H9 (cell line): ENCODE results near the gene COPS8. TPM values are rescaled to one million over a fixed set of nuclear protein-coding genes. Genes with fewer than 3 reads are reported as not detected.

ENCODE experiments used
- DNase-seq: peaks from one replicate; pipeline ENCODE4 v3.0.0-alpha.2; 2017
- H2AFZ ChIP-seq: one replicate; pipeline ENCODE4 v1.6.1; 2013; ENCODE audit warnings: mild to moderate bottlenecking, low read length, control low read depth, moderate library complexity
- H2AK5ac ChIP-seq: 2 replicates; pipeline ENCODE4 v1.6.1; 2013; ENCODE audit warnings: low read length, control low read depth, mixed read lengths; ENCODE audit not compliant: insufficient read length
- H2BK120ac ChIP-seq: one replicate; pipeline ENCODE4 v1.6.1; 2013; ENCODE audit warnings: low read depth, mild to moderate bottlenecking, low read length, control low read depth, inconsistent platforms; ENCODE audit not compliant: poor library complexity, severe bottlenecking
- H2BK12ac ChIP-seq: 2 replicates; pipeline ENCODE4 v1.6.1; 2013; ENCODE audit warnings: low read length, control low read depth, mixed read lengths, low read depth; ENCODE audit not compliant: insufficient read length
- H2BK15ac ChIP-seq: 2 replicates; pipeline ENCODE4 v1.6.1; 2013; ENCODE audit warnings: low read depth, low read length, control low read depth
- H2BK20ac ChIP-seq: one replicate; pipeline ENCODE4 v1.6.1; 2013; ENCODE audit warnings: low read depth, mild to moderate bottlenecking, low read length, control low read depth, inconsistent platforms; ENCODE audit not compliant: poor library complexity, severe bottlenecking
- H2BK5ac ChIP-seq: 2 replicates; pipeline ENCODE4 v1.6.1; 2013; ENCODE audit warnings: low read length, control low read depth, mixed read lengths; ENCODE audit not compliant: insufficient read length
- H3K14ac ChIP-seq: 2 replicates; pipeline ENCODE4 v1.6.1; 2013; ENCODE audit warnings: low read length, control low read depth; ENCODE audit not compliant: insufficient read depth
- H3K18ac ChIP-seq: 2 replicates; pipeline ENCODE4 v1.6.1; 2013; ENCODE audit warnings: low read depth, mild to moderate bottlenecking, mixed read lengths, low read length, control low read depth; ENCODE audit not compliant: insufficient read length
- H3K23ac ChIP-seq: 2 replicates; pipeline ENCODE4 v1.6.1; 2013; ENCODE audit warnings: low read length, control low read depth, mixed read lengths, low read depth; ENCODE audit not compliant: insufficient read length
- H3K23me2 ChIP-seq: 2 replicates; pipeline ENCODE4 v1.6.1; 2013; ENCODE audit warnings: low read depth, mild to moderate bottlenecking, mixed read lengths, low read length, control low read depth; ENCODE audit not compliant: insufficient read length, poor library complexity, severe bottlenecking
- H3K27ac ChIP-seq: 2 replicates; pipeline ENCODE4 v1.5.1; 2013; ENCODE audit warnings: low read length, control low read depth, mixed read lengths, low read depth; ENCODE audit not compliant: insufficient read length
- H3K27me3 ChIP-seq: 2 replicates; pipeline ENCODE4 v1.6.1; 2013; ENCODE audit warnings: low read length, control low read depth, inconsistent platforms; ENCODE audit not compliant: insufficient read depth
- H3K4ac ChIP-seq: 2 replicates; pipeline ENCODE4 v1.6.1; 2013; ENCODE audit warnings: low read depth, mild to moderate bottlenecking, control low read depth, inconsistent platforms, low read length, moderate library complexity
- H3K4me1 ChIP-seq: 2 replicates; pipeline ENCODE4 v1.6.1; 2013; ENCODE audit warnings: low read length, control low read depth, inconsistent platforms; ENCODE audit not compliant: insufficient read depth
- H3K4me2 ChIP-seq: 2 replicates; pipeline ENCODE4 v1.6.1; 2013; ENCODE audit warnings: low read length, control low read depth, mixed read lengths; ENCODE audit not compliant: insufficient read length, insufficient read depth
- H3K56ac ChIP-seq: 2 replicates; pipeline ENCODE4 v1.6.1; 2013; ENCODE audit warnings: low read depth, mild to moderate bottlenecking, mixed read lengths, low read length, control low read depth; ENCODE audit not compliant: insufficient read length
- H3K79me1 ChIP-seq: 2 replicates; pipeline ENCODE4 v1.6.1; 2013; ENCODE audit warnings: low read depth, mild to moderate bottlenecking, moderate library complexity, low read length, control low read depth, inconsistent platforms; ENCODE audit not compliant: insufficient read depth, poor library complexity, severe bottlenecking
- H3K79me2 ChIP-seq: 2 replicates; pipeline ENCODE4 v1.6.1; 2013; ENCODE audit warnings: low read length, control low read depth, inconsistent platforms; ENCODE audit not compliant: insufficient read depth
- H3K9ac ChIP-seq: 2 replicates; pipeline ENCODE4 v1.6.1; 2013; ENCODE audit warnings: low read length, control low read depth, mixed read lengths; ENCODE audit not compliant: insufficient read length; ENCODE audit errors: extremely low read depth
- H3K9me3 ChIP-seq: one replicate; pipeline ENCODE4 v1.6.1; 2013; ENCODE audit warnings: low read depth, low read length, inconsistent platforms; ENCODE audit not compliant: control insufficient read depth
- H3T11ph ChIP-seq: one replicate; pipeline ENCODE4 v1.6.1; 2013; ENCODE audit warnings: mild to moderate bottlenecking, low read length, control low read depth, inconsistent platforms
- H4K20me1 ChIP-seq: one replicate; pipeline ENCODE4 v1.6.1; 2013; ENCODE audit not compliant: control insufficient read depth, insufficient read length, insufficient read depth
- H4K5ac ChIP-seq: 2 replicates; pipeline ENCODE4 v1.6.1; 2013; ENCODE audit warnings: low read depth, mild to moderate bottlenecking, mixed read lengths, low read length, control low read depth; ENCODE audit not compliant: insufficient read length
- H4K8ac ChIP-seq: replicated peaks from 2 replicates; pipeline ENCODE4 v1.6.1; 2013; ENCODE audit warnings: low read length, control low read depth, mixed read lengths, low read depth; ENCODE audit not compliant: insufficient read length
- H4K91ac ChIP-seq: 2 replicates; pipeline ENCODE4 v1.6.1; 2013; ENCODE audit warnings: low read depth, mild to moderate bottlenecking, moderate library complexity, mixed read lengths, low read length, control low read depth; ENCODE audit not compliant: insufficient read length
- H3K27ac Mint-ChIP-seq, 3 experiments: 2 replicates in 2 of 3; 3 replicates in 1 of 3; pipeline ENCODE4 v1.8.0; 2020 to 2021; ENCODE audit warnings: mixed read lengths in 3 of 3, mild to moderate bottlenecking in 1 of 3, moderate library complexity in 1 of 3
- H3K27me3 Mint-ChIP-seq: 2 replicates; pipeline ENCODE4 v1.8.0; 2021; ENCODE audit warnings: low read depth, mild to moderate bottlenecking, moderate library complexity, mixed read lengths
- H3K36me3 Mint-ChIP-seq, 3 experiments: 2 replicates in 2 of 3; 3 replicates in 1 of 3; pipeline ENCODE4 v1.8.0; 2020 to 2021; ENCODE audit warnings: low read depth in 3 of 3, mixed read lengths in 3 of 3; ENCODE audit not compliant: insufficient read depth in 1 of 3
- H3K4me1 Mint-ChIP-seq, 2 experiments: 2 replicates each; pipeline ENCODE4 v1.8.0; 2020; ENCODE audit warnings: mixed read lengths in 2 of 2
- H3K4me3 Mint-ChIP-seq, 2 experiments: 2 replicates in 1 of 2; 3 replicates in 1 of 2; pipeline ENCODE4 v1.8.0; 2020 to 2021; ENCODE audit warnings: mild to moderate bottlenecking in 2 of 2, mixed read lengths in 2 of 2, moderate library complexity in 1 of 2
- H3K9me3 Mint-ChIP-seq, 2 experiments: 2 replicates in 1 of 2; 3 replicates in 1 of 2; pipeline ENCODE4 v1.8.0; 2020; ENCODE audit warnings: mild to moderate bottlenecking in 2 of 2, mixed read lengths in 2 of 2, moderate library complexity in 1 of 2
- WGBS: extraction: QIAGEN DNeasy Blood & Tissue Kit; methylation state at CpG from one replicate; pipeline ENCODE4 v1.1.7; 2013; ENCODE audit warnings: missing lambda C conversion rate, low lambda C conversion rate, mixed read lengths; ENCODE audit not compliant: insufficient read length; ENCODE audit errors: extremely low coverage; 5-methylcytosine and 5-hydroxymethylcytosine counted together
- total RNA-seq: library from RNA; stranded (reverse); gene quantifications from 2 replicates; pipeline ENCODE4 v1.2.1, GENCODE V29; 2021
- TF ChIP-seq, protein P1 (sequence below): fragments of 200-600 bp; sonication (generic); conservative IDR thresholded peaks from 3 replicates; pipeline ENCODE4 v1.8.0; 2021; ENCODE audit warnings: antibody characterized with exemption, mild to moderate bottlenecking

The COPS8 gene
- total RNA-seq, 1 experiment from 2014 or later = 65.2 TPM

DNA sequence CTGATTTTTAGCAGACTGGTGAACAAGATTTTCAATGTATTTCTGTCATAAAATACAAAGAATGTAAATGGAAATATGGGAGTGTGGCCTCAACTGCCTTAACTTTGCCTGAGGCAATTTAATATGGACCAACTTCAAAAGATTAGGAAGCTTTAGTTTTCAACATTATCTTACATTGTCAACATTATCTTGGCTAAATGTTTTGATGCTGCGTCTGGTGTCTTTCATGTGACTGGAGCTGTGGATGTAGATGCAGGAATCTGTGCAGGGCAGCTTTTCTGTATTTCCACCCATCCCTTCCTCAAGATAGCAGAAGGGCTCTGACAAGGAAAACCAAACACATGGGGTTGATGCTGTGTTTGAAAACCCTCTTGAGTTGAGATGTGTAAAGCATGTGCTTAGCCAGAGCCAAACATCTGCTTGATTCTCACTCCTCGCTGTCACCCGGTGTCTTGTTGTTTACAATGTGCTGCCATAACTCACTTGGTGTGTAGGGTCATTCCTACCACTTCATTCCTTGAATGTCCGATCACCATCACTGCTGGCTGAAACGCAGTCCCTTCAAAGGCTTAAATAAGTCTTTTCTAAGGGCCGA, 33.0 kb downstream of the COPS8 start:
- Histone ChIP-seq H3K18ac (no peak overlapping the region), H3K9ac (no peak overlapping the region), H4K20me1 (no peaks in the 10 kb centered on the region), H2BK20ac (no peak overlapping the region), H2AK5ac (no peak overlapping the region), H3K56ac (no peak overlapping the region), H4K5ac (no peak overlapping the region), H3T11ph (no peak overlapping the region), H2BK15ac (no peak overlapping the region), H4K8ac (no peak overlapping the region), H2BK12ac (no peak overlapping the region), H3K23ac (no peak overlapping the region), H3K79me1 (no peaks in the 10 kb centered on the region), H3K4ac (no peak overlapping the region), H3K27ac (no peak overlapping the region), H3K27me3 (no peaks in the 10 kb centered on the region), H2BK120ac (no peak overlapping the region), H3K4me1 (no peaks in the 10 kb centered on the region), H3K9me3 (no peaks in the 10 kb centered on the region), H3K79me2 (no peaks in the 10 kb centered on the region), H2BK5ac (no peak overlapping the region), H3K14ac (no peak overlapping the region), H3K4me2 (no peak overlapping the region), H4K91ac (no peak overlapping the region), H2AFZ (no peak overlapping the region), H3K23me2 (no peaks in the 10 kb centered on the region)
- peaks cover 10 to 11% of the 10 kb centered on the region in 2 experiments; a peak in 4 of 5 replicates for H3K9me3 Mint-ChIP-seq
- H3K4me1 Mint-ChIP-seq = no peaks in the 10 kb centered on the region
- H3K4me3 Mint-ChIP-seq = no peak overlapping the region
- no CpG with 5 or more reads among the region's 6 CpGs for WGBS
- DNase-seq = no peak
- peaks cover 8% of the 10 kb centered on the region for H3K27me3 Mint-ChIP-seq
- H3K36me3 Mint-ChIP-seq = no peaks in the 10 kb centered on the region; a peak in 1 of 7 replicates
- TF ChIP-seq, protein P1, sequence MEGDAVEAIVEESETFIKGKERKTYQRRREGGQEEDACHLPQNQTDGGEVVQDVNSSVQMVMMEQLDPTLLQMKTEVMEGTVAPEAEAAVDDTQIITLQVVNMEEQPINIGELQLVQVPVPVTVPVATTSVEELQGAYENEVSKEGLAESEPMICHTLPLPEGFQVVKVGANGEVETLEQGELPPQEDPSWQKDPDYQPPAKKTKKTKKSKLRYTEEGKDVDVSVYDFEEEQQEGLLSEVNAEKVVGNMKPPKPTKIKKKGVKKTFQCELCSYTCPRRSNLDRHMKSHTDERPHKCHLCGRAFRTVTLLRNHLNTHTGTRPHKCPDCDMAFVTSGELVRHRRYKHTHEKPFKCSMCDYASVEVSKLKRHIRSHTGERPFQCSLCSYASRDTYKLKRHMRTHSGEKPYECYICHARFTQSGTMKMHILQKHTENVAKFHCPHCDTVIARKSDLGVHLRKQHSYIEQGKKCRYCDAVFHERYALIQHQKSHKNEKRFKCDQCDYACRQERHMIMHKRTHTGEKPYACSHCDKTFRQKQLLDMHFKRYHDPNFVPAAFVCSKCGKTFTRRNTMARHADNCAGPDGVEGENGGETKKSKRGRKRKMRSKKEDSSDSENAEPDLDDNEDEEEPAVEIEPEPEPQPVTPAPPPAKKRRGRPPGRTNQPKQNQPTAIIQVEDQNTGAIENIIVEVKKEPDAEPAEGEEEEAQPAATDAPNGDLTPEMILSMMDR = no peak
- H3K27ac Mint-ChIP-seq = no peak overlapping the region
